Caco-2 (cell line): ENCODE measurements around the gene PATL2. TPM values are rescaled to one million over a fixed set of nuclear protein-coding genes. Genes with fewer than 3 reads are reported as not detected.

Experiments used
- BruUV-seq: library from RNA; stranded (reverse); fragments of 400-500 nt; replicated peaks from 2 replicates; lab custom pipeline; 2021; lab: Mats Ljungman, UMichigan
- CTCF ChIA-PET: fragments of 300-600 bp; sonication (Branson Sonifier 250); formaldehyde crosslinking; loops from one replicate; lab custom pipeline; 2022; ENCODE audit warnings: antibody characterized with exemption; lab: Charles Lee
- POLR2A ChIA-PET: fragments of 300-600 bp; sonication (Branson Sonifier 250); formaldehyde crosslinking; loops from one replicate; lab custom pipeline; 2022; ENCODE audit warnings: antibody characterized with exemption; lab: Charles Lee
- DNase-seq, 2 experiments: peaks; one replicate each; pipeline versions ENCODE4 v3.0.0 to v3.0.0-alpha.2; 2020 to 2022
- H3K27me3 ChIP-seq: replicated peaks from 2 replicates; pipeline ENCODE4 v1.6.0; 2011; ENCODE audit warnings: low read length; ENCODE audit not compliant: control insufficient read depth, insufficient read depth
- H3K36me3 ChIP-seq: 2 replicates; pipeline ENCODE4 v1.5.1; 2011; ENCODE audit warnings: low read length; ENCODE audit not compliant: control insufficient read depth, insufficient read depth
- H3K4me1 ChIP-seq: fragments of 250-450 bp; sonication (Bioruptor Pico); 2 replicates; pipeline ENCODE4 v1.5.1; 2020; ENCODE audit warnings: mild to moderate bottlenecking
- H3K4me3 ChIP-seq: 2 replicates; pipeline ENCODE4 v1.5.1; 2011; ENCODE audit warnings: low read depth, mild to moderate bottlenecking, control low read depth, low read length
- H3K9me3 ChIP-seq: fragments of 250-450 bp; sonication (Bioruptor Pico); 2 replicates; pipeline ENCODE4 v1.5.1; 2020; ENCODE audit warnings: mild to moderate bottlenecking, moderate library complexity
- H3K27ac Mint-ChIP-seq: one replicate; pipeline ENCODE4 v1.8.0; 2022; ENCODE audit warnings: mixed read lengths; ENCODE audit not compliant: unreplicated experiment
- H3K27me3 Mint-ChIP-seq: one replicate; pipeline ENCODE4 v1.8.0; 2022; ENCODE audit warnings: mixed read lengths; ENCODE audit not compliant: insufficient read depth, unreplicated experiment
- H3K36me3 Mint-ChIP-seq: one replicate; pipeline ENCODE4 v1.8.0; 2022; ENCODE audit warnings: mild to moderate bottlenecking, mixed read lengths; ENCODE audit not compliant: insufficient read depth, unreplicated experiment
- H3K4me1 Mint-ChIP-seq: one replicate; pipeline ENCODE4 v1.8.0; 2022; ENCODE audit warnings: low read depth, mixed read lengths; ENCODE audit not compliant: unreplicated experiment
- H3K4me3 Mint-ChIP-seq: one replicate; pipeline ENCODE4 v1.8.0; 2022; ENCODE audit warnings: mild to moderate bottlenecking, moderate library complexity, mixed read lengths; ENCODE audit not compliant: unreplicated experiment
- H3K9me3 Mint-ChIP-seq: one replicate; pipeline ENCODE4 v1.8.0; 2022; ENCODE audit warnings: mixed read lengths; ENCODE audit not compliant: unreplicated experiment
- CTCF ChIP-seq, 2 experiments: fragments of 200-600 bp in 1 of 2; IDR thresholded peaks; 1 replicate in 1 of 2; 2 replicates in 1 of 2; pipeline versions ENCODE4 v1.5.1 to v1.8.0; 2011 to 2022; ENCODE audit warnings: antibody characterized with exemption in 1 of 2, control low read depth in 1 of 2, inconsistent platforms in 1 of 2, low read depth in 1 of 2, low read length in 1 of 2, mild to moderate bottlenecking in 1 of 2, moderate library complexity in 1 of 2; ENCODE audit not compliant: insufficient read depth in 1 of 2, severe bottlenecking in 1 of 2, unreplicated experiment in 1 of 2
- intact Hi-C: fragments of 100-400 bp; cut with micrococcal nuclease; formaldehyde crosslinking; loops from one replicate; pipeline ENCODE4 v1.10.0; 2022; ENCODE audit not compliant: unreplicated experiment
- total RNA-seq: library from RNA; stranded (reverse); gene quantifications from 2 replicates; pipeline ENCODE4 v1.2.3, GENCODE V29; 2022

PATL2 gene
- total RNA-seq, 1 experiment from 2014 or later = 0.32 TPM

DNA sequence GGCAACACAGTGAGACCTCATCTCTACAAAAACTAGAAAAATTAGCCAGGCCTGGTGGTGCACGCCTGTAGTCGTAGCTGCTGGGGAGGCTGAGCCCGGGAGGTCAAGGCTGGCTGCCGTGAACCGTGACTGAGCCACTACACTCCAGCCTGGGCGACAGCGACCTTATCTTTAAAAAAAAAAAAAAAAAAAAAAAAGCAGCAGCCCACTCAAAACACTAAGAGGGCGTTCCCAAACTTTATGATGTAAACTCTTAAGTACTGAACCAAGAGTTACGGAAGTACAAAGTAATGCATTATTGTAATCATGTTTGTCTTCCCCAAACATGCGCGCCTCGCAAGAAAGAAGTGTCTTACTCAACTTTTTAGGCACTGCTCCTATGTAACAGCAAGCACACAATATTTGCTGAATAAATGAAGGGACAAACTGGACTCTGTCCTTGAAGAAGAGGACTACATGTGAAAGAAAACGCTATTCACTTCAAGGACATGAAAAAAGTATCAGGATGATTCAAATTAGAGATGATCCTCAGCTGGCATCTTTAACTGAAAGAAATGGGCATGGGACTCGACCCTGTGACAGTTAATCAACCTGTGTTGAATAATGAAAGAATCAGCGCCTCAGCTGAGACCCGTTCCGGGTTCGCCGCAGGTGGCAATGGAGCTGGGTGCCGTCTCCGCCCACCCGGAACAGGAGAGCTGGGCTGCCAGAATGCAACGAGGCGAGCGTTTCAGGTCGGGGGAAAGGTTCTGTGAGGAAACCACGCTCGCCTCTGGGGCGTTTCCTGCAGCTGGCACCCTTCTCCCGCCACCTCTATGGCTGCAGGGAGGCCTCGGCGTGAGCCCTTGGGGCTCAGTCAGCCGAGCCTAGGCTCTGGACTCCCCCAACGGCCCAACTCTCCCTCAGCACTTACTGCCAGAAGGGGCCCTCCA is 48.4 kb downstream of the PATL2 start:
- Mint-ChIP-seq H3K36me3 (peaks cover 22% of the 10 kb centered on the region), H3K27me3 (no peaks in the 10 kb centered on the region), H3K27ac (peak overlapping the region; percentile 46), H3K4me1 (peaks cover 6% of the 10 kb centered on the region), H3K9me3 (no peaks in the 10 kb centered on the region), H3K4me3 (peak overlapping the region; percentile 92)
- no peaks in the 10 kb centered on the region for H3K36me3 ChIP-seq
- no peak for TF ChIP-seq CTCF (IDR thresholded peaks at IDR 0.05; ENCODE audit: insufficient read depth in 1 of 2, low read depth in 1 of 2, low read length in 1 of 2, severe bottlenecking in 1 of 2, unreplicated experiment in 1 of 2)
- TSS peak; percentile 64 for BruUV-seq
- H3K4me3 ChIP-seq = peak overlapping the region; percentile 62
- no peaks in the 10 kb centered on the region for H3K9me3 ChIP-seq
- peak; percentile 76 to 80 for DNase-seq
- intact Hi-C loops = loop anchor here (1.0 to 2.0 kb wide), 4 partner anchors 49 to 84 kb away; partner anchors contain the start of genes B2M and PATL2
- CTCF ChIA-PET = interaction anchor here (0.5 to 2.0 kb wide), 12 partner anchors 20 to 218 kb away, joined by 3 to 58 read pairs (median 4); partner anchors contain the start of genes B2M, PATL2 and TRIM69
- H3K4me1 ChIP-seq = peaks cover 6% of the 10 kb centered on the region
- POLR2A ChIA-PET = interaction anchor here (0.6 to 2.3 kb wide), 7 partner anchors 20 to 126 kb away, joined by 3 to 28 read pairs (median 7); partner anchors contain the start of genes B2M, EIF3J, PATL2 and TRIM69
- no peaks in the 10 kb centered on the region for H3K27me3 ChIP-seq

GRCh38 chr15:44661576-44661975 is 49.5 kb downstream of the PATL2 start:
- Histone ChIP-seq H3K9me3 (no peaks in the 10 kb centered on the region), H3K27me3 (no peaks in the 10 kb centered on the region), H3K4me1 (peaks cover 6% of the 10 kb centered on the region), H3K36me3 (no peaks in the 10 kb centered on the region), H3K4me3 (no peak overlapping the region; the same call in 1 of the 2 replicates)
- ChIA-PET POLR2A (no interaction called here), CTCF (no interaction called here)
- Mint-ChIP-seq H3K27ac (no peak overlapping the region), H3K27me3 (no peaks in the 10 kb centered on the region), H3K9me3 (no peaks in the 10 kb centered on the region), H3K4me3 (peak overlapping the region; percentile 92), H3K36me3 (peaks cover 23% of the 10 kb centered on the region), H3K4me1 (peaks cover 2% of the 10 kb centered on the region)
- no peak for TF ChIP-seq CTCF (IDR thresholded peaks at IDR 0.05; ENCODE audit: insufficient read depth in 1 of 2, low read depth in 1 of 2, low read length in 1 of 2, severe bottlenecking in 1 of 2, unreplicated experiment in 1 of 2)
- BruUV-seq = no TSS peak
- intact Hi-C loops = no loop called here
- no peak for DNase-seq

DNA sequence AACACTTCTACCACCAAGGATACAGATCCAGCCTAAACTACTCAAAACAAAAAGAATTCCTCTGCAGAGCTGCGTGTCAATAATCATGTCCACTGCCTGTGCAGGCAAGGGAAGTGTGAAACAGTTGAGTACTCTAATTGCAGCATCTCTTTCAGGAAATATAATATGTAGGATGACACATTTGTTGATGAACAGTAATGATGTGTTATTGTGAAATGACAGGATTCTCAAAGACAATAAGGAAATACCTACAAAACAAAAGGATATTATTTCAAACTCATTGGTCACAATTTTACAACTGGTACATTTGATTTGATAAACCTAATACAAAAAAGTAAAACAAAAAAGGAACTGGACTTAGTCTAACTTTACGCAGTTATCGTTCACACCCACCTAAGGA is 52.1 kb downstream of the PATL2 start:
- H3K27me3 Mint-ChIP-seq = no peaks in the 10 kb centered on the region
- intact Hi-C loops = no loop called here
- Histone ChIP-seq H3K36me3 (no peaks in the 10 kb centered on the region), H3K4me1 (peaks cover 4% of the 10 kb centered on the region), H3K9me3 (no peaks in the 10 kb centered on the region), H3K27me3 (no peaks in the 10 kb centered on the region), H3K4me3 (no peak overlapping the region)
- no peaks in the 10 kb centered on the region for H3K4me1 Mint-ChIP-seq
- H3K4me3 Mint-ChIP-seq = no peak overlapping the region
- no peak overlapping the region for H3K27ac Mint-ChIP-seq
- peaks cover 34% of the 10 kb centered on the region for H3K36me3 Mint-ChIP-seq
- no peak for TF ChIP-seq CTCF (IDR thresholded peaks at IDR 0.05; ENCODE audit: insufficient read depth in 1 of 2, low read depth in 1 of 2, low read length in 1 of 2, severe bottlenecking in 1 of 2, unreplicated experiment in 1 of 2)
- H3K9me3 Mint-ChIP-seq = no peaks in the 10 kb centered on the region
- no peak for DNase-seq
- no TSS peak for BruUV-seq
- CTCF ChIA-PET = no interaction called here
- POLR2A ChIA-PET = no interaction called here
